ENCODE data around the gene DNAL4. TPM values are rescaled to one million over a fixed set of nuclear protein-coding genes. Genes with fewer than 3 reads are reported as not detected.

The DNAL4 gene
- total RNA-seq, 1 donor: 3.0 TPM

GRCh38 chr22:38784035-38784434 lies 9.9 kb downstream of the DNAL4 start:
- H3K9me3 ChIP-seq (ENCODE audit: low read depth, low read length): no peaks in the 10 kb centered on the region
- H3K4me3 ChIP-seq (ENCODE audit: low read length): no peak overlapping the region
- H3K27me3 ChIP-seq (ENCODE audit: insufficient read depth, low read length): no peaks in the 10 kb centered on the region
- peaks cover 9% of the 10 kb centered on the region for H3K4me1 ChIP-seq (ENCODE audit: insufficient read depth, low read length)

- no peak overlapping the region for H3K4me3 ChIP-seq (ENCODE audit: low read length)
- peaks cover 9% of the 10 kb centered on the region for H3K4me1 ChIP-seq (ENCODE audit: insufficient read depth, low read length)
- no peaks in the 10 kb centered on the region for H3K9me3 ChIP-seq (ENCODE audit: low read depth, low read length)
- H3K27me3 ChIP-seq (ENCODE audit: insufficient read depth, low read length): no peaks in the 10 kb centered on the region
These were observed 10.8 kb downstream of the DNAL4 start for GRCh38 chr22:38783095-38783615.

GRCh38 chr22:38782402-38783094 lies 11.4 kb downstream of the DNAL4 start:
- Histone ChIP-seq H3K4me1 (ENCODE audit: insufficient read depth, low read length) (peaks cover 9% of the 10 kb centered on the region), H3K4me3 (ENCODE audit: low read length) (no peak overlapping the region), H3K9me3 (ENCODE audit: low read depth, low read length) (no peaks in the 10 kb centered on the region), H3K27me3 (ENCODE audit: insufficient read depth, low read length) (no peaks in the 10 kb centered on the region)

GRCh38 chr22:38781033-38781432 lies 12.9 kb downstream of the DNAL4 start:
- no peaks in the 10 kb centered on the region for H3K27me3 ChIP-seq (ENCODE audit: insufficient read depth, low read length)
- H3K9me3 ChIP-seq (ENCODE audit: low read depth, low read length): no peaks in the 10 kb centered on the region
- H3K4me1 ChIP-seq (ENCODE audit: insufficient read depth, low read length): peaks cover 9% of the 10 kb centered on the region
- H3K4me3 ChIP-seq (ENCODE audit: low read length): no peak overlapping the region

GRCh38 chr22:38777087-38777671 lies 16.8 kb downstream of the DNAL4 start:
- peaks cover 2% of the 10 kb centered on the region for H3K4me1 ChIP-seq (ENCODE audit: insufficient read depth, low read length)
- no peaks in the 10 kb centered on the region for H3K9me3 ChIP-seq (ENCODE audit: low read depth, low read length)
- H3K27me3 ChIP-seq (ENCODE audit: insufficient read depth, low read length): no peaks in the 10 kb centered on the region
- H3K4me3 ChIP-seq (ENCODE audit: low read length): no peak overlapping the region

GRCh38 chr22:38776086-38776485 lies 17.9 kb downstream of the DNAL4 start:
- no peaks in the 10 kb centered on the region for H3K27me3 ChIP-seq (ENCODE audit: insufficient read depth, low read length)
- H3K4me3 ChIP-seq (ENCODE audit: low read length): no peak overlapping the region
- no peaks in the 10 kb centered on the region for H3K9me3 ChIP-seq (ENCODE audit: low read depth, low read length)
- H3K4me1 ChIP-seq (ENCODE audit: insufficient read depth, low read length): no peaks in the 10 kb centered on the region

GRCh38 chr22:38775656-38776055 lies 18.3 kb downstream of the DNAL4 start:
- Histone ChIP-seq H3K27me3 (ENCODE audit: insufficient read depth, low read length) (no peaks in the 10 kb centered on the region), H3K4me1 (ENCODE audit: insufficient read depth, low read length) (no peaks in the 10 kb centered on the region), H3K9me3 (ENCODE audit: low read depth, low read length) (no peaks in the 10 kb centered on the region), H3K4me3 (ENCODE audit: low read length) (no peak overlapping the region)

- Histone ChIP-seq H3K9me3 (ENCODE audit: low read depth, low read length) (no peaks in the 10 kb centered on the region), H3K4me3 (ENCODE audit: low read length) (no peak overlapping the region), H3K4me1 (ENCODE audit: insufficient read depth, low read length) (no peaks in the 10 kb centered on the region), H3K27me3 (ENCODE audit: insufficient read depth, low read length) (no peaks in the 10 kb centered on the region)
These were observed 19.3 kb downstream of the DNAL4 start for GRCh38 chr22:38774496-38775166.

GRCh38 chr22:38773363-38773946 lies 20.5 kb downstream of the DNAL4 start:
- H3K27me3 ChIP-seq (ENCODE audit: insufficient read depth, low read length): no peaks in the 10 kb centered on the region
- H3K4me3 ChIP-seq (ENCODE audit: low read length): no peak overlapping the region
- H3K9me3 ChIP-seq (ENCODE audit: low read depth, low read length): no peaks in the 10 kb centered on the region
- H3K4me1 ChIP-seq (ENCODE audit: insufficient read depth, low read length): no peaks in the 10 kb centered on the region

GRCh38 chr22:38772623-38772873 lies 21.4 kb downstream of the DNAL4 start:
- H3K4me1 ChIP-seq (ENCODE audit: insufficient read depth, low read length): no peaks in the 10 kb centered on the region
- H3K27me3 ChIP-seq (ENCODE audit: insufficient read depth, low read length): no peaks in the 10 kb centered on the region
- no peak overlapping the region for H3K4me3 ChIP-seq (ENCODE audit: low read length)
- H3K9me3 ChIP-seq (ENCODE audit: low read depth, low read length): no peaks in the 10 kb centered on the region

- Histone ChIP-seq H3K27me3 (ENCODE audit: insufficient read depth, low read length) (no peaks in the 10 kb centered on the region), H3K9me3 (ENCODE audit: low read depth, low read length) (no peaks in the 10 kb centered on the region), H3K4me3 (ENCODE audit: low read length) (no peak overlapping the region), H3K4me1 (ENCODE audit: insufficient read depth, low read length) (no peaks in the 10 kb centered on the region)
These were observed 23.5 kb downstream of the DNAL4 start for GRCh38 chr22:38770257-38770949.

- Histone ChIP-seq H3K27me3 (ENCODE audit: insufficient read depth, low read length) (no peaks in the 10 kb centered on the region), H3K9me3 (ENCODE audit: low read depth, low read length) (no peaks in the 10 kb centered on the region), H3K4me3 (ENCODE audit: low read length) (no peak overlapping the region), H3K4me1 (ENCODE audit: insufficient read depth, low read length) (no peaks in the 10 kb centered on the region)
These were observed 25.9 kb downstream of the DNAL4 start for GRCh38 chr22:38768036-38768435.

- H3K9me3 ChIP-seq (ENCODE audit: low read depth, low read length): no peaks in the 10 kb centered on the region
- H3K4me3 ChIP-seq (ENCODE audit: low read length): no peak overlapping the region
- H3K4me1 ChIP-seq (ENCODE audit: insufficient read depth, low read length): no peaks in the 10 kb centered on the region
- no peaks in the 10 kb centered on the region for H3K27me3 ChIP-seq (ENCODE audit: insufficient read depth, low read length)
These were observed 26.6 kb downstream of the DNAL4 start for GRCh38 chr22:38767313-38767712.

- Histone ChIP-seq H3K9me3 (ENCODE audit: low read depth, low read length) (no peaks in the 10 kb centered on the region), H3K4me1 (ENCODE audit: insufficient read depth, low read length) (peaks cover 1% of the 10 kb centered on the region), H3K27me3 (ENCODE audit: insufficient read depth, low read length) (no peaks in the 10 kb centered on the region), H3K4me3 (ENCODE audit: low read length) (no peak overlapping the region)
These were observed 27.7 kb downstream of the DNAL4 start for GRCh38 chr22:38766076-38766777.

Data from mononuclear cell (primary cell).